BE2C (cell line): ENCODE data around the gene COX7A2.

ENCODE experiments used
- DNase-seq: peaks from one replicate; pipeline ENCODE4 v3.0.0-alpha.2; 2020
- H3K27me3 ChIP-seq: fragments of 250-450 bp; sonication (Bioruptor Pico); 2 replicates; pipeline ENCODE4 v1.5.1; 2020; ENCODE audit warnings: mild to moderate bottlenecking
- H3K36me3 ChIP-seq: fragments of 250-450 bp; sonication (Bioruptor Pico); 2 replicates; pipeline ENCODE4 v1.5.1; 2020; ENCODE audit warnings: mild to moderate bottlenecking
- H3K4me1 ChIP-seq: fragments of 250-450 bp; sonication (Bioruptor Pico); 2 replicates; pipeline ENCODE4 v1.5.1; 2020
- H3K4me3 ChIP-seq: 2 replicates; pipeline ENCODE4 v1.5.1; 2011; ENCODE audit warnings: low read depth, low read length
- H3K9me3 ChIP-seq: fragments of 250-450 bp; sonication (Bioruptor Pico); 2 replicates; pipeline ENCODE4 v1.5.1; 2020
- CTCF ChIP-seq: IDR thresholded peaks from 2 replicates; pipeline ENCODE4 v1.5.1; 2012; ENCODE audit warnings: mild to moderate bottlenecking, low read depth, low read length

The COX7A2 gene

GRCh38 chr6:75263401-75263750 lies 19.8 kb upstream of the COX7A2 start:
- no peak for TF ChIP-seq CTCF
- Histone ChIP-seq H3K36me3 (peaks cover 19% of the 10 kb centered on the region), H3K4me1 (no peaks in the 10 kb centered on the region)

GRCh38 chr6:75262716-75263400 lies 19.3 kb upstream of the COX7A2 start:
- no peaks in the 10 kb centered on the region for H3K4me1 ChIP-seq
- peaks cover 19% of the 10 kb centered on the region for H3K36me3 ChIP-seq
- DNase-seq, result no peak
- H3K9me3 ChIP-seq, result no peaks in the 10 kb centered on the region
- no peak overlapping the region for H3K4me3 ChIP-seq
- H3K27me3 ChIP-seq, result no peaks in the 10 kb centered on the region
- TF ChIP-seq CTCF, result no peak

More at GRCh38 chr6:75263401-75263750, 19.8 kb upstream of the COX7A2 start:
- DNase-seq, result no peak
- Histone ChIP-seq H3K9me3 (no peaks in the 10 kb centered on the region), H3K27me3 (no peaks in the 10 kb centered on the region), H3K4me3 (no peak overlapping the region)

GRCh38 chr6:75261299-75261698 lies 17.7 kb upstream of the COX7A2 start:
- Histone ChIP-seq H3K4me1 (no peaks in the 10 kb centered on the region), H3K9me3 (no peaks in the 10 kb centered on the region), H3K4me3 (no peak overlapping the region), H3K27me3 (no peaks in the 10 kb centered on the region), H3K36me3 (peaks cover 19% of the 10 kb centered on the region)
- no peak for TF ChIP-seq CTCF
- no peak for DNase-seq

- TF ChIP-seq CTCF, result no peak
- Histone ChIP-seq H3K4me3 (no peak overlapping the region), H3K9me3 (no peaks in the 10 kb centered on the region), H3K27me3 (no peaks in the 10 kb centered on the region), H3K4me1 (no peaks in the 10 kb centered on the region), H3K36me3 (peaks cover 21% of the 10 kb centered on the region)
- no peak for DNase-seq
These were observed 13.9 kb upstream of the COX7A2 start for GRCh38 chr6:75257343-75258087.

- Histone ChIP-seq H3K27me3 (peaks cover 10% of the 10 kb centered on the region; the same call in 1 of the 2 replicates), H3K36me3 (peaks cover 5% of the 10 kb centered on the region; the same call in 1 of the 2 replicates), H3K4me3 (no peak overlapping the region), H3K9me3 (no peaks in the 10 kb centered on the region), H3K4me1 (no peaks in the 10 kb centered on the region)
- TF ChIP-seq CTCF, result no peak
- no peak for DNase-seq
These were observed 7.0 kb upstream of the COX7A2 start for GRCh38 chr6:75250552-75250951.

GRCh38 chr6:75249837-75250236 lies 6.2 kb upstream of the COX7A2 start:
- Histone ChIP-seq H3K4me1 (no peaks in the 10 kb centered on the region), H3K4me3 (no peak overlapping the region), H3K9me3 (no peaks in the 10 kb centered on the region), H3K36me3 (peaks cover 5% of the 10 kb centered on the region; the same call in 1 of the 2 replicates), H3K27me3 (peaks cover 10% of the 10 kb centered on the region; the same call in 1 of the 2 replicates)
- TF ChIP-seq CTCF, result no peak
- no peak for DNase-seq
